ENCODE measurements around the gene CDRT15. TPM values are rescaled to one million over a fixed set of nuclear protein-coding genes. Genes with fewer than 3 reads are reported as not detected.
"Not testable (repeated sequence)": the region's sequence is repeated elsewhere in the genome, so short reads cannot be mapped to it uniquely, and the experiment has no call there.

Gene CDRT15
- total and polyA plus RNA-seq, 2 donors: 0.09 TPM; not detected in 1

DNA sequence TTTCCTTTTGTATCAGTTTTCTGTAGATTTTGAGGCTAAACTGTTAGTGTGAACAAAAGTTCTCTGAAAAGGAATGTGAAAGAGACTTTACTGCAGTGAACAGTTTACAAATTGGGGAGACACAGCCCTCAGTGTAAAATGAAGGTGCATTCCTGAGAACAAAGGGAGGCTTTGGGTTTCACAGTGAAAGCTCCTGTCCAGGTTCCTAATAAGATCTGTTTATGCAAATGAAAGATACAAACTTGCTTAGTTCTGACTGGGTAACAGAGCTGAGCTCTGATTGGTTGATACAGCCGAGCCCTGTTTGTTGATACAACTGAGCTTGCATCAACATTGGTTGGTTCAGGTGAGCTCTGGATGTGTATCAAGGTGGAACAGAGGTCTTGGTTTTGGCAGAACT lies 8.3 kb upstream of the CDRT15 start:
- DNase-seq (ENCODE audit: low read depth in 6 of 9, low spot score in 9 of 9): no peak
- no peaks in the 10 kb centered on the region for H3K36me3 ChIP-seq (ENCODE audit: control insufficient read depth in 2 of 2, insufficient read depth in 2 of 2, low read length in 1 of 2)
- H3K27ac ChIP-seq (ENCODE audit: low read depth in 1 of 2, low read length in 1 of 2): no peak overlapping the region
- H3K4me1 ChIP-seq (ENCODE audit: control insufficient read depth in 2 of 2, insufficient read depth in 2 of 2, low read length in 2 of 2): no peaks in the 10 kb centered on the region
- H3K4me3 ChIP-seq (ENCODE audit: low read length in 2 of 2): no peak overlapping the region
- 95% methylated on average over 1 of the region's 1 CpG for WGBS
- H3K27me3 ChIP-seq (ENCODE audit: control insufficient read depth in 2 of 2, insufficient read depth in 1 of 2, low read length in 1 of 2): no peaks in the 10 kb centered on the region
- no peaks in the 10 kb centered on the region for H3K9me3 ChIP-seq (ENCODE audit: control insufficient read depth in 2 of 2, insufficient read depth in 1 of 2, low read length in 1 of 2)

DNA sequence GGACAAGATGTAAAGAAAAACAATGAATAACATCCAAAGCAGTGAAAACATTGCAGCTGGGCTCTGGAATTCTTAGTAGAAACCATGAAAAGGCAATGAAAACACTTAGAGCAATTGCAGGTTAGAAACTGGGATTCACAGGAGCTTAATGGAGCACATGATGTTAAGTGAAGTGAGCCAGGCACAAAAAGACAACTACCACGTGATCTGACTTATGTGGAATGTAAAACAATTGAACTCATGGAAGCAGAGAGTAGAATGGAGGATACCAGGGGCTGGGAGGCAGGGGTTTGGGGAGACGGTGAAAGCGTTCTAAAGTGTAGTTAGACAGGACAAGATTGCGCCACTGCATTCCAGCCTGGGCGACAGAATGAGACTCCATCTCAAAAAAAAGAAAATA lies 2.6 kb upstream of the CDRT15 start:
- WGBS: 100% methylated on average over 3 of the region's 5 CpGs
- not testable (repeated sequence) for DNase-seq (ENCODE audit: low read depth in 6 of 9, low spot score in 9 of 9); H3K4me1 ChIP-seq (ENCODE audit: control insufficient read depth in 2 of 2, insufficient read depth in 2 of 2, low read length in 2 of 2); H3K27me3 ChIP-seq (ENCODE audit: control insufficient read depth in 2 of 2, insufficient read depth in 1 of 2, low read length in 1 of 2); H3K27ac ChIP-seq (ENCODE audit: low read depth in 1 of 2, low read length in 1 of 2); H3K36me3 ChIP-seq (ENCODE audit: control insufficient read depth in 2 of 2, insufficient read depth in 2 of 2, low read length in 1 of 2); H3K9me3 ChIP-seq (ENCODE audit: control insufficient read depth in 2 of 2, insufficient read depth in 1 of 2, low read length in 1 of 2); H3K4me3 ChIP-seq (ENCODE audit: low read length in 2 of 2)

DNA sequence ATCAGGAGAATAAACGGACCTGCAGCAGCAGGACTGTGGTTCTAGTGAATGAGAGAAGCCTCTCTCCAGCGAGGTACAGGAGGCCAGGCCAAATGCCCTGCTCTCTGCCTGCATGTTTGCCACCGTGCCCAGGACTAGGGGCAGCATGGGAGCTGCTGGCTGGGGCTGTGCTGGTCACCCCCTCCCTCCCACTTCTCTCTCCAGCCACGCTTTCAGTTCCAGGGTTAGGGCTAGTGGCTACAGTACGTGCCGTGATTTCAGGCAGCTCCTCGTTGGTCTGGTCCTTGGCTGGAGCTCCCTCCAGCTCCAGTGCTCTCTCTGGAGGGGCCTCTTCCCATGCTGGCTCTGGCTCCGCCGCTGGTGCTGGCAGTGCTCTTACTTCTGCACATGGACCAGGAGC lies 630 bp downstream of the CDRT15 start:
- not testable (repeated sequence) for DNase-seq (ENCODE audit: low read depth in 6 of 9, low spot score in 9 of 9); H3K27me3 ChIP-seq (ENCODE audit: control insufficient read depth in 2 of 2, insufficient read depth in 1 of 2, low read length in 1 of 2); H3K27ac ChIP-seq (ENCODE audit: low read depth in 1 of 2, low read length in 1 of 2); H3K4me1 ChIP-seq (ENCODE audit: control insufficient read depth in 2 of 2, insufficient read depth in 2 of 2, low read length in 2 of 2); H3K4me3 ChIP-seq (ENCODE audit: low read length in 2 of 2); H3K9me3 ChIP-seq (ENCODE audit: control insufficient read depth in 2 of 2, insufficient read depth in 1 of 2, low read length in 1 of 2); H3K36me3 ChIP-seq (ENCODE audit: control insufficient read depth in 2 of 2, insufficient read depth in 2 of 2, low read length in 1 of 2)
- WGBS: 97% methylated on average over 8 of the region's 9 CpGs

DNA sequence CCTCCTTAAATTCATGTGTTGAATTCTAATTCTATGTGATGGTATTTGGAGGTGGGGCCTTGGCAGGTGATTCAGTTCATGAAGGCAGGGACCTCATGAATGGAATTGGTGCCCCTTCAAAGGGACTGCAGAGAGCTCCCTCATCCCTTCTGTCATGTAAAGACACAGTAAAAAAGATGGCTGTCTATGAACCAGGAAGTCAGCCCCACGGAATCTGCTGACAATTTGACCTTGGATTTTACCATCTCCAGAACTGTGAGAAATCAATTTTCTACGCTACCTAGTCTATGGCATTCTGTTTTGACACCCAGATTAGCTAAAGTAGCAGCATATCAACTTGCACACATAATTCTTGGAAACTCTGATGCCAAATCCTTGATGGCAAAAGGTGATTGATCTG lies 1.6 kb downstream of the CDRT15 start:
- not testable (repeated sequence) for H3K36me3 ChIP-seq (ENCODE audit: control insufficient read depth in 2 of 2, insufficient read depth in 2 of 2, low read length in 1 of 2); H3K4me1 ChIP-seq (ENCODE audit: control insufficient read depth in 2 of 2, insufficient read depth in 2 of 2, low read length in 2 of 2); H3K9me3 ChIP-seq (ENCODE audit: control insufficient read depth in 2 of 2, insufficient read depth in 1 of 2, low read length in 1 of 2); H3K27ac ChIP-seq (ENCODE audit: low read depth in 1 of 2, low read length in 1 of 2); H3K27me3 ChIP-seq (ENCODE audit: control insufficient read depth in 2 of 2, insufficient read depth in 1 of 2, low read length in 1 of 2); DNase-seq (ENCODE audit: low read depth in 6 of 9, low spot score in 9 of 9); H3K4me3 ChIP-seq (ENCODE audit: low read length in 2 of 2)
- WGBS: 96% methylated on average over 2 of the region's 2 CpGs

DNA sequence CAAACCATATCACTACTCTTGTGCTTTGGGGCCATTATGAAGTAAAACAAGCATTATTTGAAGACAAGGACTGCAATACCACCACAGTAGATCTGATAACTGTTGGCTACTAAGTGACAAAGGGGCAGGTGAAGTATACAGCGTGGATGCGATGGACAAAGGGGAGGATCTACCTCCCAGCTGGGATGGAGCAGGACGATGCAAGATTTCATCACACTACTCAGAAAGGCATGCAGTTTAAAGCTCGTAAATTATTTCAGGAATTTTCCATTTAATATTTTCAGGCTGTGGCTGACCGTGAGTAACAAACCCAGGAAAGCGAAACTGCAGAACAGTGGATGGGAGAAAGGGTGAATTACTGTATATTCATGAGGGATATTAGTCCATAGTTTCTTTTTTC lies 5.5 kb downstream of the CDRT15 start:
- not testable (repeated sequence) for DNase-seq (ENCODE audit: low read depth in 6 of 9, low spot score in 9 of 9); H3K27me3 ChIP-seq (ENCODE audit: control insufficient read depth in 2 of 2, insufficient read depth in 1 of 2, low read length in 1 of 2); H3K4me3 ChIP-seq (ENCODE audit: low read length in 2 of 2); H3K9me3 ChIP-seq (ENCODE audit: control insufficient read depth in 2 of 2, insufficient read depth in 1 of 2, low read length in 1 of 2); H3K36me3 ChIP-seq (ENCODE audit: control insufficient read depth in 2 of 2, insufficient read depth in 2 of 2, low read length in 1 of 2); H3K4me1 ChIP-seq (ENCODE audit: control insufficient read depth in 2 of 2, insufficient read depth in 2 of 2, low read length in 2 of 2); H3K27ac ChIP-seq (ENCODE audit: low read depth in 1 of 2, low read length in 1 of 2)
- WGBS: 98% methylated on average over 4 of the region's 6 CpGs

DNA sequence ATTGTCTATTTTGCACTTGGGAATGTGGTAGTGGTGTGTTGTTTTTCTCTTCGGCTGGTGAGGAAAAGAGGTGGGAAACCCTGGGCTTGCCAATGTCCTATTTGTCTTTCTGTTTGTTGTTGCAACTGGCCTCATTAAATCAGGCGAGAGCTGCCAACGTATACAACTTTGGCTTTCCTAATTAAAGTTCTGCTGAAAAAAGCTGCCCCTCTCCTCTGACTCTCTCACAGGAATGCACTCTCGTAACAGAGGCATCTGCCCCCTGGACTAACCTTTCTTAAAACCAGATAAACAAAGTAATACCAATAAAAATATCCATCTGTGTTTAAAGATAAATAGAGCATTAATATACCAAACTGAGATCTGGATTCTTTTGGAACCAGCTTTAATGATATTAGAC lies 7.8 kb downstream of the CDRT15 start:
- Histone ChIP-seq H3K4me1 (ENCODE audit: control insufficient read depth in 2 of 2, insufficient read depth in 2 of 2, low read length in 2 of 2) (no peaks in the 10 kb centered on the region), H3K36me3 (ENCODE audit: control insufficient read depth in 2 of 2, insufficient read depth in 2 of 2, low read length in 1 of 2) (no peaks in the 10 kb centered on the region), H3K9me3 (ENCODE audit: control insufficient read depth in 2 of 2, insufficient read depth in 1 of 2, low read length in 1 of 2) (no peaks in the 10 kb centered on the region), H3K4me3 (ENCODE audit: low read length in 2 of 2) (no peak overlapping the region), H3K27me3 (ENCODE audit: control insufficient read depth in 2 of 2, insufficient read depth in 1 of 2, low read length in 1 of 2) (no peaks in the 10 kb centered on the region), H3K27ac (ENCODE audit: low read depth in 1 of 2, low read length in 1 of 2) (no peak overlapping the region)
- no peak for DNase-seq (ENCODE audit: low read depth in 6 of 9, low spot score in 9 of 9)
- 96% methylated on average over 4 of the region's 4 CpGs for WGBS

DNA sequence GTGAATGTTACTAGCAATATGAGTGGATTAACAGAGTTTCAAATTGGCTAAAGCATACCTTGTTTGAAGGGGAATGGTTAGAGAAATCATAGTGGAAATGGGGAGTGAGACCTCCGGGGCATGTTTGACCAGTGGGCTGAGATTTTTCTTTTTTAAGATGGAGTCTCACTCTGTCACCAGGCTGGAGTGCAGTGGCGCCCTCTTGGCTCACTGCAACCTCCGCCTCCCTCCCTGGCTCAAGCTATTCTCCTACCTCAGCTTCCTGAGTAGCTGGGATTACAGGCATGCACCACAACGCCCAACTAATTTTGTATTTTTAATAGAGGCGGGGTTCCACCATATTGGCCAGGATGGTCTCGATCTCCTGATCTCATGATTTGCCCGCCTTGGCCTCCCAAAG lies 9.6 kb downstream of the CDRT15 start:
- H3K27ac ChIP-seq (ENCODE audit: low read depth in 1 of 2, low read length in 1 of 2): no peak overlapping the region
- H3K4me1 ChIP-seq (ENCODE audit: control insufficient read depth in 2 of 2, insufficient read depth in 2 of 2, low read length in 2 of 2): no peaks in the 10 kb centered on the region
- no peaks in the 10 kb centered on the region for H3K27me3 ChIP-seq (ENCODE audit: control insufficient read depth in 2 of 2, insufficient read depth in 1 of 2, low read length in 1 of 2)
- H3K4me3 ChIP-seq (ENCODE audit: low read length in 2 of 2): no peak overlapping the region
- H3K9me3 ChIP-seq (ENCODE audit: control insufficient read depth in 2 of 2, insufficient read depth in 1 of 2, low read length in 1 of 2): no peaks in the 10 kb centered on the region
- 97% methylated on average over 7 of the region's 7 CpGs for WGBS
- H3K36me3 ChIP-seq (ENCODE audit: control insufficient read depth in 2 of 2, insufficient read depth in 2 of 2, low read length in 1 of 2): no peaks in the 10 kb centered on the region
- no peak for DNase-seq (ENCODE audit: low read depth in 6 of 9, low spot score in 9 of 9)

DNA sequence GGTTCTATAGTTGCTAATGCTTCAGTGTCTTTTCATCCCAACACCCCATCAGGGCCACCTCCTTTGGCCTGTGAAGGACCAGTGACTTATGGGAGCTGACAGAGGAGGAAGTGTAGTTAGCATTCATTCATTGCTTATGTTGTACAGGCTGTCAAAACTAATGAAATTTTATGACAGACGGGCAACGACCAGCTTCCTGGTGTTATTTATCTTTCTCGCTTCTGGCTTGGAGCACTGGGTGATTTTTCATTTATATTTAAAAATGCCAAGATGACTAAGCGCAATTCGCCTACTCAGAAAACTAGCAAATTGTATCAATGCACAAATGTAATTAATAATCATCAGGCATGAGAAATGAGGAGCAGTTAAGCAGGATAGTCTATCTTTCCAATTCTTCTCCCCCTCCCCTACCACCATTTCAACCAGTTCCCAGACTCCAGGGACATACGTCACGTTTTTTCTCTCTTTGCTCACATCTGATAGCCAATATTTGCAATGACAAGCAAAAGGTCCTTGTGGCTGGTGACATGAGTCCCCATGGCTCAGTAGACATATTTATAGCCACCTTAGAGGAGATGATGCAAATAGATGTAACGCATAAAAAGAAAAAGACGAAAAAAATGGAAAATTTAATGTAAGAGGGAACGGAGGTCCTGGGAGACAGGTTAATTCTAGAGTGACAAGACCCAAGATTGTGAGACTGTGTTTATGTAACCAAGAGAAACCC lies 11.2 kb downstream of the CDRT15 start:
- 81% methylated on average over 10 of the region's 10 CpGs for WGBS
- no peak overlapping the region for H3K4me3 ChIP-seq (ENCODE audit: low read length in 2 of 2)
- no peaks in the 10 kb centered on the region for H3K9me3 ChIP-seq (ENCODE audit: control insufficient read depth in 2 of 2, insufficient read depth in 1 of 2, low read length in 1 of 2)
- no peaks in the 10 kb centered on the region for H3K36me3 ChIP-seq (ENCODE audit: control insufficient read depth in 2 of 2, insufficient read depth in 2 of 2, low read length in 1 of 2)
- no peak for DNase-seq (ENCODE audit: low read depth in 6 of 9, low spot score in 9 of 9)
- H3K27ac ChIP-seq (ENCODE audit: low read depth in 1 of 2, low read length in 1 of 2): no peak overlapping the region
- no peaks in the 10 kb centered on the region for H3K4me1 ChIP-seq (ENCODE audit: control insufficient read depth in 2 of 2, insufficient read depth in 2 of 2, low read length in 2 of 2)
- no peaks in the 10 kb centered on the region for H3K27me3 ChIP-seq (ENCODE audit: control insufficient read depth in 2 of 2, insufficient read depth in 1 of 2, low read length in 1 of 2)

DNA sequence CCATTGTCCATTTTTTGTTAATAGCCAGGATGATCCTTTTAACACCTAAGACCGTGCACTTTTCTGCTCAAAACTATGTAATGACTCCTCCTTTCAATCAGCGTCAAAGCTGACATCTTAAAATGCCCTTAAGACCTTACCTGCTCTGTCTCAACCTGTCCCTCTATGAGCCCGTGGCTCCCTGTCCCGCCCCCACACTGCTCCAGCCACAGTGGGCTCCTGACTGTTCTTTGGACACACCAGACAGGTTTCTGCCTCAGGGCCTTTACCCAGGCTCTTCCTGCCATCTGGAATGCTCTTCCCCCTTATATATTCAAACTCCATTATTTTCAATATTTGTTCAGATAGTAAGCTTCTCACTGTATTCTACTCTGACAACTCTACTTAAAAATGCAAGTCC lies 14.1 kb downstream of the CDRT15 start:
- Histone ChIP-seq H3K27me3 (ENCODE audit: control insufficient read depth in 2 of 2, insufficient read depth in 1 of 2, low read length in 1 of 2) (no peaks in the 10 kb centered on the region), H3K36me3 (ENCODE audit: control insufficient read depth in 2 of 2, insufficient read depth in 2 of 2, low read length in 1 of 2) (no peaks in the 10 kb centered on the region), H3K27ac (ENCODE audit: low read depth in 1 of 2, low read length in 1 of 2) (no peak overlapping the region), H3K4me1 (ENCODE audit: control insufficient read depth in 2 of 2, insufficient read depth in 2 of 2, low read length in 2 of 2) (no peaks in the 10 kb centered on the region), H3K9me3 (ENCODE audit: control insufficient read depth in 2 of 2, insufficient read depth in 1 of 2, low read length in 1 of 2) (no peaks in the 10 kb centered on the region), H3K4me3 (ENCODE audit: low read length in 2 of 2) (no peak overlapping the region)
- WGBS: 96% methylated on average over 4 of the region's 4 CpGs
- DNase-seq (ENCODE audit: low read depth in 6 of 9, low spot score in 9 of 9): no peak

DNA sequence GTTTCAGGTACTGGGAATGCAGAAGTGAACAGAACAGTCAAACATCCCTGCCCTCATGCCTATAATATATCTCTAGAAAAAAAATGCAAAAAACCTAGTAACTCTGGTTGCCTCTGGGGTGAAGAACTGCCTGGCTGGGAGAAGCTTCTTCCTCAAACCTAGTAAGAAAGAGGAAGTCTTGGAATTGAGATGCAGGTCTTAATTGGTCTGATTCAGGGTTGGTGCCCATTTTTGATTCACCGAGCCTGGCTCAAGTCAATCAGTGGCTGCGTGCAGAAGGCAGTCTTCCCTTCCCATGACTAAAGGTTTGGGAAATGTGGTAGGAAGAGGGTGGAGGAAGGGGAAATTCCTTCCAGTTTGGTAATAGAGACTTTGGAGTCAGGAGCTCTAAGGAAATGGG lies 22.4 kb downstream of the CDRT15 start:
- H3K4me1 ChIP-seq (ENCODE audit: control insufficient read depth in 2 of 2, insufficient read depth in 2 of 2, low read length in 2 of 2): no peaks in the 10 kb centered on the region
- 97% methylated on average over 2 of the region's 2 CpGs for WGBS
- no peak overlapping the region for H3K4me3 ChIP-seq (ENCODE audit: low read length in 2 of 2)
- no peaks in the 10 kb centered on the region for H3K36me3 ChIP-seq (ENCODE audit: control insufficient read depth in 2 of 2, insufficient read depth in 2 of 2, low read length in 1 of 2)
- no peak for DNase-seq (ENCODE audit: low read depth in 6 of 9, low spot score in 9 of 9)
- H3K9me3 ChIP-seq (ENCODE audit: control insufficient read depth in 2 of 2, insufficient read depth in 1 of 2, low read length in 1 of 2): peaks cover 0 to 10% of the 10 kb centered on the region in 2 donors
- H3K27ac ChIP-seq (ENCODE audit: low read depth in 1 of 2, low read length in 1 of 2): no peak overlapping the region
- no peaks in the 10 kb centered on the region for H3K27me3 ChIP-seq (ENCODE audit: control insufficient read depth in 2 of 2, insufficient read depth in 1 of 2, low read length in 1 of 2)
